ENCODE measurements around the gene DENND4A.

GRCh38 chr15:65805019-65805745 lies 13.1 kb upstream of the DENND4A start:
- TF ChIP-seq CTCF (IDR thresholded peaks at IDR 0.05; ENCODE audit: insufficient read depth, low read length, poor library complexity, severe bottlenecking) (no peak), EZH2phosphoT487 (conservative IDR thresholded peaks at IDR 0.05; ENCODE audit: low read length) (no peak)
